Immature natural killer cell (primary cell): ENCODE results near the gene ANO2. TPM values are rescaled to one million over a fixed set of nuclear protein-coding genes. Genes with fewer than 3 reads are reported as not detected.
A peak's percentile ranks its signal among the peaks of the same experiment; 100 is the strongest.

Experiments
- DNase-seq, 3 donors: peaks; one replicate each; pipeline ENCODE4 v3.0.0; 2022; ENCODE audit warnings: mixed read lengths in 1 of 3
- H3K27ac Mint-ChIP-seq, 6 donors: one replicate each; pipeline ENCODE4 v1.8.0; 2020; ENCODE audit warnings: mixed read lengths in 6 of 6, mild to moderate bottlenecking in 5 of 6, inconsistent platforms in 4 of 6, moderate library complexity in 3 of 6
- H3K27me3 Mint-ChIP-seq, 3 donors: one replicate each; pipeline ENCODE4 v1.8.0; 2020 to 2021; ENCODE audit warnings: low read depth in 3 of 3, mild to moderate bottlenecking in 3 of 3, mixed read lengths in 3 of 3, moderate library complexity in 3 of 3, inconsistent platforms in 1 of 3
- H3K36me3 Mint-ChIP-seq, 3 donors: one replicate each; pipeline ENCODE4 v1.8.0; 2020; ENCODE audit warnings: mixed read lengths in 3 of 3, inconsistent platforms in 2 of 3, mild to moderate bottlenecking in 2 of 3
- H3K4me1 Mint-ChIP-seq, 2 donors: one replicate each; pipeline ENCODE4 v1.8.0; 2020; ENCODE audit warnings: inconsistent platforms in 2 of 2, mild to moderate bottlenecking in 2 of 2, mixed read lengths in 2 of 2, moderate library complexity in 1 of 2
- H3K4me3 Mint-ChIP-seq, 5 donors: one replicate each; pipeline ENCODE4 v1.8.0; 2020; ENCODE audit warnings: mild to moderate bottlenecking in 5 of 5, mixed read lengths in 5 of 5, inconsistent platforms in 3 of 5, moderate library complexity in 3 of 5
- H3K9me3 Mint-ChIP-seq, 6 donors: one replicate each; pipeline ENCODE4 v1.8.0; 2020; ENCODE audit warnings: mild to moderate bottlenecking in 6 of 6, mixed read lengths in 6 of 6, inconsistent platforms in 4 of 6, moderate library complexity in 3 of 6
- polyA plus RNA-seq, 3 donors: library from polyadenylated mRNA; unstranded; fragments of 300-500 nt; fragmentation: Illumina TruSeq; gene quantifications; one replicate each; pipeline ENCODE4 v1.2.3, GENCODE V29; 2021

ANO2 gene
- polyA plus RNA-seq, 3 donors from 2014 or later: not detected

DNA sequence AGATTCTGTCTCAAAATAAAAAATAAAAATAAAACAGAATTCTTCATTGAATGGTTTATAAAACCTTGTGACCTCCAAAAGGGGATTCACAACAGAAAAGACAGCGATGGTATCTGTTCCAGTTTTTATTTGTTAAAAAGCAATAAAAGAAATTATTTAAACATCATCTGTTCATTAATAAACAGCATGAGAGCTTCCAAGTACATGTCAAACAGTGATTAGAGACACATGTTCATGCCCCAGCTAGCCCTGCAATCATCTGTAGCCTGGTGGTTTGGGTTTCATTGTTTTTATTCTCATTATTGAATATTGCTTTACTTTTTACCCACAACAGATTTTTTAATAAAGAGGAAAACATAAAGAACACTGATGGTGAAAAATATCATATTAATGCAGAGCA lies 173.3 kb downstream of the ANO2 start:
- Mint-ChIP-seq H3K27ac (no peak overlapping the region), H3K4me1 (no peaks in the 10 kb centered on the region), H3K4me3 (no peak overlapping the region), H3K27me3 (peaks cover 1 to 9% (median 5%) of the 10 kb centered on the region in 3 donors), H3K9me3 (no peaks in the 10 kb centered on the region), H3K36me3 (no peaks in the 10 kb centered on the region)
- DNase-seq: no peak

DNA sequence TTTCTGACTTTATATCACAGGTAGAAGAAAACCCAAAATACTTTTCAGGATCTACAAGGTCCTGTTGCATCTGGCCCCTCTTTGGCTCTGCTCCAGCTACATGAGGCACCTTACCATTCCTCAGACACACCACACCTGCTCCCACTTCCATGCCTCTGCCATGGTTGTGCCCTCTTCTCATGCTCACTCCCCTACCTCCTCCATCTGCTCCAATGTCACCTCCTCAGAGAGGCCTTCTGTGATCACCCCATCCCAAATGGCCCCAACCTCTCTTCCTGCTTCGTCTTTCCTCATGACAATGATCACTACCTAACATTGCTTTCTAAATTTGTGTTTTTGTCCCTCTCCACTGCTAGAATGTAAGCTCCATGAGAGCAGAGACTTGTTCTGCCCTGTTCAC lies 174.3 kb downstream of the ANO2 start:
- Mint-ChIP-seq H3K27me3 (peaks cover 1 to 9% (median 5%) of the 10 kb centered on the region in 3 donors), H3K4me1 (no peaks in the 10 kb centered on the region)
- DNase-seq: no peak

DNA sequence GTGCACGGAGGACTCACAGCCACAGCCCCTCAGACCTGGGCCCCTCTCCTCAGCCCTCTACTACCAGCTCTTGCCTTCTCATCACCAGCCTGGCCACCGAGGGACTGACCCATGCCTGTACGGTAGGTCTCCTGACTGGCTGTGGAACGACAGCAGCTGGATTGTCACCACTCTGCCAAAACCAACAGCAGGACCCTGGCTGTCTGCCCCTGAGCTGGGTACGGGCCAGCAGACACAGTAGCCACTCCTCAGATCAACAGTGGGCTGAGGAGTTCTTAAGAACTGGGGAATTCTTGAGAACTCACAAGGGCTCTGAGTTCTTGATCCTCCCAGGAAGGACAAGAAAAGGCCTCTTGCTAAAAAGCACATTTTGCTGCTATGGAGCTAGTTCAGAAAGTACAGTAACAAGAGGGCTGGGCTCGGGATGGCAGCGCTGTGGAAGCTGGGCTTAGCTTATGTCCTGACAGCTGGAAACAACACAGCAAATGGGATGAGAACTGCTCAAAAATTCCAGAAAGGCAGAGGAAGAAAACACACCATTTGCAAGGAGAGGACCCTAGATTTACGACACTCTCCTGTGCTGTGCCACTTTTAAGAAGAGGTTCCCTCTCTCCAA lies 176.4 kb downstream of the ANO2 start:
- H3K4me1 Mint-ChIP-seq: no peaks in the 10 kb centered on the region
- no peaks in the 10 kb centered on the region for H3K36me3 Mint-ChIP-seq
- peaks cover 1 to 8% (median 2%) of the 10 kb centered on the region in 3 donors for H3K27me3 Mint-ChIP-seq
- H3K27ac Mint-ChIP-seq: no peak overlapping the region
- no peaks in the 10 kb centered on the region for H3K9me3 Mint-ChIP-seq
- no peak for DNase-seq
- H3K4me3 Mint-ChIP-seq: no peak overlapping the region

More for the DNA sequence above, 174.3 kb downstream of the ANO2 start:
- no peak overlapping the region for H3K27ac Mint-ChIP-seq
- no peaks in the 10 kb centered on the region for H3K9me3 Mint-ChIP-seq
- no peak overlapping the region for H3K4me3 Mint-ChIP-seq
- no peaks in the 10 kb centered on the region for H3K36me3 Mint-ChIP-seq

DNA sequence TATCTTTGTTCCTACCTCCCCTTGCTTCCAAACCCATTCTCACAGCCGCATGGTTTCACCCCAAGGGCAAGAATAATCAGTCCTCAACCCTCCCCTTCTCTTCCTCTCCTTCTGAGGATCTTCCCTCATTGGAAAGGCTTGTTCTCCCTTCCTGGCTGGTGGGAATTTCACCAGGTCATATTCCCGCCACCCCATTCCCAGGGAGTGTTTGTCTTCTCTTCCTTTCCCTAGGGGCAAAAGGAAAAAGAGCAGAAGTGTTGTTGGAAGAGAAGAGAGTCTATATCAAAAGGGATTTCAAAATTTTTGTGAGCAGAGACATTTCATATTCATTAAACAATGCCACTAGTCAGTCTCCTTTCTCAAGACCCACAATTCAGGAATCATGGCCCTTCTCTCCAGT lies 176.9 kb downstream of the ANO2 start:
- H3K9me3 Mint-ChIP-seq: no peaks in the 10 kb centered on the region
- H3K4me3 Mint-ChIP-seq: no peak overlapping the region
- H3K27me3 Mint-ChIP-seq: peaks cover 1 to 8% (median 2%) of the 10 kb centered on the region in 3 donors
- H3K27ac Mint-ChIP-seq: no peak overlapping the region
- H3K36me3 Mint-ChIP-seq: no peaks in the 10 kb centered on the region
- H3K4me1 Mint-ChIP-seq: no peaks in the 10 kb centered on the region
- no peak for DNase-seq

DNA sequence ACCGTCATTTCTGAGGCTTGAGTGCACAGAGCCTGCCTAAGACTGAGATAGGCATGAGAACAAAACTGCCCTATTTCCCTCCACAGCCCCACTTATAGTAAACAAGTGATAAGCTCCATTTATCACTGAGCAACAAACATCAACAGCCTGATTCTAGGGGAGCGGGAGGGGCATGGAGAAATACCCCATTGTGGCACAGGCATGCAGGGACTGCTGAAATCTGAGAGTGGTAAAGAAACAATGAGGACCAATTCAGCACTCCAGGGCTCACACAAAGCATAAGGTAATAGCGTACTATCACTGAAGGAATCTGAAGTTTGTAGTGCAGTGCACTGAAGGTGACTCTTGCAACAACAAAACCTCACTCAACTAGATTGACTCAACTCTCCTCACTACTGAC lies 186.7 kb downstream of the ANO2 start:
- Mint-ChIP-seq H3K9me3 (peaks cover 0 to 6% (median 0%) of the 10 kb centered on the region in 6 donors), H3K4me3 (no peak overlapping the region), H3K27ac (no peak overlapping the region), H3K4me1 (no peaks in the 10 kb centered on the region), H3K36me3 (no peaks in the 10 kb centered on the region), H3K27me3 (peaks cover 5 to 13% (median 6%) of the 10 kb centered on the region in 3 donors)
- no peak for DNase-seq

DNA sequence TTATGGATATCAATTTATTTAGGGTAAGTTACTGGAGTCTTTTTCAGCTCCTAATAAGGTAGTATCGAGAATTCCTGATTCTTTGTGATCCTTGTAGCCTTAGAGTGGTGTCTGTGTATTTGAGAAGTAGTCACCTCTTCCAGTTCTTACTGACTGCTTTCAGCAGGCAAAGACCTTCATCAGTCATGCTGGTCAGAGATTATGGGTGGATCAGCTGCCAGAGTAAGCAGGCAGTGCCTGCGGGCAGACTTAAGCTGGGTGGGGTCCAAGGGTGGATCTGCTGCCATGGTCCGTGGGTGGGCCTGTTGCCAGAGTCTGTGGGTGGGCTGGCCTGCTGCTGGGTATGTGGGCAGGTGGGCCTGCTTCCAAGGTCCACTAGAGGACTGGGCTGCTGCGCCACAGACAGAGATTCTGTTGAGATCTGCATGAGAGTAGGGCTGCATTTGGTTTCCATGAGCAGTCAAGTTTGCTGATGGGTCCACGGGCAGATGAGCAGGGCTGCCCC lies 188.7 kb downstream of the ANO2 start:
- peaks cover 5 to 16% (median 6%) of the 10 kb centered on the region in 3 donors for H3K27me3 Mint-ChIP-seq
- H3K27ac Mint-ChIP-seq: no peak overlapping the region
- H3K9me3 Mint-ChIP-seq: peaks cover 0 to 6% (median 0%) of the 10 kb centered on the region in 6 donors
- no peaks in the 10 kb centered on the region for H3K36me3 Mint-ChIP-seq
- H3K4me1 Mint-ChIP-seq: no peaks in the 10 kb centered on the region
- DNase-seq: no peak
- H3K4me3 Mint-ChIP-seq: no peak overlapping the region

DNA sequence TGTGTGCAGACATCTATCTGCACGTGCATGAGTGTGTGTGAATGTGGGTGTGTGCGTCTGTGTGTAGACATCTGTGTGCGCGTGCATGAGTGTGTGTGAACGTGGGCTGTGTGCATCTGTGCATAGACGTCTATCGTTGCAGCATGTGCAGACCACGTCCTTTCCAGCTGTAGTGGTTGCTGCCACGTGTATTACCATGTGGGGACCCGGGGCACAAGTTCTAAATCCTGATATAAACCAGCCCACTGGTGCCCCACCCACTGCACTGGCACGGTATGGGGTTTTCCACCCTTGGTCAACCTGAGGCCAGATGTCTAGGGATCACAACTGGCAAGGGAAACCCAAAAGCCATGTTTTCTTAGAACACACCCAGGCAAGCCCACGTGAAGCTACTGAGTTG lies 197.0 kb downstream of the ANO2 start:
- H3K27me3 Mint-ChIP-seq: peaks cover 3 to 7% (median 6%) of the 10 kb centered on the region in 3 donors
- H3K4me3 Mint-ChIP-seq: no peak overlapping the region
- H3K27ac Mint-ChIP-seq: no peak overlapping the region
- H3K4me1 Mint-ChIP-seq: no peaks in the 10 kb centered on the region
- H3K9me3 Mint-ChIP-seq: peaks cover 0 to 4% (median 0%) of the 10 kb centered on the region in 6 donors
- no peak for DNase-seq
- no peaks in the 10 kb centered on the region for H3K36me3 Mint-ChIP-seq

DNA sequence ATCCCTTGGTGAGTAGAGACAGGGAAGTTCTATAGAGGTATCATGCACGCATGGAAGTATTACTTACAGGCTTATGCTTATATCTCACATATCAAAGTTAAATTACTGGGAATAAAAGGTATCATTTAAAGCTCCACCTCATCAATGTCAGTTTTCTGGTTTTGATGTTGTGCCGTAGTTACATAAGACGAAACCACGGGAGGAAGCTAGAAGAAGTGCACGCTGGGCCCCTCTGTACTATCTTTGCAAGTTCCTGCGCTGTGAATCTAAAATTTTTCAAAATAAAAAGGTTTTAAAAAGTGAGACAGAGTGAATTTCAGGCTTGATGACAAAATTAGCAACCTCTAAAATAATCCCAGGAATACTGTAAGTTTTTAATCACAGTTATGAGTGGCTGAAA lies 198.1 kb downstream of the ANO2 start:
- Mint-ChIP-seq H3K27ac (no peak overlapping the region), H3K4me1 (no peaks in the 10 kb centered on the region), H3K9me3 (peaks cover 0 to 4% (median 0%) of the 10 kb centered on the region in 6 donors), H3K4me3 (no peak overlapping the region), H3K36me3 (no peaks in the 10 kb centered on the region), H3K27me3 (peaks cover 3 to 7% (median 6%) of the 10 kb centered on the region in 3 donors)
- no peak for DNase-seq

DNA sequence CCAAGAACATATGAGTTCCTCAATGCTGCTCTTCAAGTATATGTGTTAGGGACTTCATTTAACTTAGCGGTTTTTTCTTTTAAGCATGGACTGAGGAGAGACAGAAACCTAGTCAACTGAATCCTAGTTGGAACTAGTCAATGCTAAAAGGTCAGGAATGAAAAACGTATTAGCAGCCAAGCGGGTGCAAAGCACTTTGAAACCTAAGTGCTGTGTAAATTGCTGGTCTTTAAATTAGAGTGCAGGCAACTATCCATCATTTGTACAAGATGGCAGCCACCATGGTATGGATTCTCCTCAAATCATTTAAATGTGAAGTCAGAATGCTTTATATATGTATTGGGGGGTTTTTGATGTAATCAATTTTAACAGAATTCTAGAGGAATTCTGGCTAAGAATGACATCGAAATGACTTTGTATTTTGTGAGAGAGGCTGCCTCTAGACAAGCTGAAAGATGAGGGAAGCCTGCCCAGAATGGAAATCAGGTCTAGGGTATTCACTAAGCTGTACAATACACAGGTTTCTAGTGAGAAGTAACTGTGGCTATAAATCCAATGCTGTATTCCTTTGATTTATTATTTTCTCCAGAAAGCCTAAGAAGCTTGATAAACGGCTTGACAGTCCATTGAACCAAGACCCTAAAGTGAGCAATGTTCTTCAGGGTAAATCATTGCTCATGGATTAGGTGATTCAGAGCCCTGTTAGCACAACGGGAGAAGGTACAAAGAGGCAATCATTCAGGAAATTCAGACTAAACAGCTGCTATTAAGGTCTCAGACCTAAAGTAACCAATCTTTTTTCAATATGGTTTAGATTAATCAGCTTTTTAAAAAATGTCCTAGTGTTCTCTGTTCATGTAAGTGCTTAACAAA lies 198.8 kb downstream of the ANO2 start:
- no peak for DNase-seq
- Mint-ChIP-seq H3K36me3 (no peaks in the 10 kb centered on the region), H3K9me3 (peaks cover 0 to 4% (median 0%) of the 10 kb centered on the region in 6 donors), H3K27me3 (peaks cover 3 to 6% (median 4%) of the 10 kb centered on the region in 3 donors), H3K4me3 (no peak overlapping the region), H3K27ac (no peak overlapping the region), H3K4me1 (no peaks in the 10 kb centered on the region)

DNA sequence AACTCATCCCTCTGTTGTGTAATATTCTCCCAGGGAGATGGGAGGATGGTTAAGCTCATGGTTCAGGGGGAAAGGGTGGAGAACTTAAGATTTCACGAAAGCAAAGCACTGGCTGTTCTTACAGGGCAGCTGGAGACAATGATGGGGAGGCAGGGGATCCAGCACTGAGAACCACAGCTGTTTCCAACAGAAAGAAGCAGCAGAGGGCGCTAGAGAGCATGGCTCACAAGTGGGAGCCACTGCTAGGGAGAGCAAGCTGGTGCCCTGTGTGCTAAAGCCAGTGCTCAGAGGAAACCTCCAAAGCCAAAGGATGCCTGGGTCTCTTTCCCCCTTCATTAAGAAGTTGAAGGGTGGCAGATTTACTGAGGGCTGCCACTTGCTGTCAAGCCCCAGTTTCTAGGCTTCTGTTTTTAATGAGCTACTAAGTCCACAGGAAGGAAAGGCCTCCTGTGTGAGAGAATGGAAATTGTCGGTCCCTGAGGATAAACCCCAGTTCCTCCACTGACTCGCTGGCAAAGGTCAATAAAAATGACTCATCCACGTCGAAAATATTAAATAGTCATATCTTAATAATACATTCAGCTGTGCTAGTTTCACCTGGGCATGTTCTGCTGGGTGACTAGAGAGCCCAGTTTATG lies 199.7 kb downstream of the ANO2 start:
- Mint-ChIP-seq H3K4me1 (no peaks in the 10 kb centered on the region), H3K36me3 (no peaks in the 10 kb centered on the region), H3K27me3 (peaks cover 1 to 5% (median 4%) of the 10 kb centered on the region in 3 donors), H3K9me3 (peaks cover 0 to 4% (median 0%) of the 10 kb centered on the region in 6 donors), H3K27ac (no peak overlapping the region), H3K4me3 (no peak overlapping the region)
- DNase-seq: peak in 2 of 3 donors; percentile 8 to 18

DNA sequence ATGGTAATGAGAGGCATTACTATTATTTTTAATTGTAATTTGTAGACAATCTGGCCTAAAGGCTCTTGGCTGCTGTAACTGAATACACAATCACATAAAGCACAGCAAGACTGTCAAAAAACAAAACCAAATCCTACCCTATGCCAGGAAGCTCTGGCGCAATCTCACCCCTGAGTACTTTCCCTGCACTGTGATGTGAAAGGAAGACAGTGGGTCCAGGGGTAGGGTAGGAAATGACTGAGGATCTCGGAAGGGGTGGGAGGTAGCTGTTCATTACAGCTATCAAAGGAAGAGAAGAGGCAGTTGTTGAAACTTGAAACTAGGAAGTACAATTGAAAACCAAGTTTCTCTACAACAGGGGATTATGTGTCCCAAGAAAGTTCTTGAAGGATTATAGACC lies 202.8 kb downstream of the ANO2 start:
- no peak overlapping the region for H3K4me3 Mint-ChIP-seq
- no peak overlapping the region for H3K27ac Mint-ChIP-seq
- H3K27me3 Mint-ChIP-seq: peaks cover 0 to 4% (median 2%) of the 10 kb centered on the region in 3 donors
- H3K4me1 Mint-ChIP-seq: no peaks in the 10 kb centered on the region
- H3K36me3 Mint-ChIP-seq: no peaks in the 10 kb centered on the region
- peaks cover 0 to 5% (median 0%) of the 10 kb centered on the region in 6 donors for H3K9me3 Mint-ChIP-seq
- DNase-seq: no peak

DNA sequence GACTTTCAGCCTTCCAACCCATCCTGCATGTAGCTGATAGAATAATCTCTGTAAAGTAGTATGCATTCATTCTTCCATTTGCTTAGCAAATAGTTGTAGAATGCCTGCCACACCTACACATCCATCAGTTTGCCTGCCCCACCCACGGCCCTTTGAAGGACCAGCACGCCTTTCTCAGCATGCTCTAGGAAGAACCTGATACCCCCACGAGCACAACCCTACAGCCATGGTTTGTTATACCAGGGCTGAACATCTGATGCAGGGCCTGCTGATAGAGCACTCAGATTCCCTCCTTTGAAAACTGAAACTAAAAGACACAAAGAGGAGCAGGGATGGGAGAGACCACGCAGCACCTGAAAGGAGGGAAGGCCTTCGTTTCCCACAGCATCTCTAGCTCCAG lies 205.1 kb downstream of the ANO2 start:
- Mint-ChIP-seq H3K36me3 (no peaks in the 10 kb centered on the region), H3K4me3 (no peak overlapping the region), H3K4me1 (no peaks in the 10 kb centered on the region), H3K27me3 (peaks cover 2 to 4% (median 2%) of the 10 kb centered on the region in 3 donors), H3K9me3 (peaks cover 0 to 2% (median 0%) of the 10 kb centered on the region in 6 donors), H3K27ac (no peak overlapping the region)
- no peak for DNase-seq

DNA sequence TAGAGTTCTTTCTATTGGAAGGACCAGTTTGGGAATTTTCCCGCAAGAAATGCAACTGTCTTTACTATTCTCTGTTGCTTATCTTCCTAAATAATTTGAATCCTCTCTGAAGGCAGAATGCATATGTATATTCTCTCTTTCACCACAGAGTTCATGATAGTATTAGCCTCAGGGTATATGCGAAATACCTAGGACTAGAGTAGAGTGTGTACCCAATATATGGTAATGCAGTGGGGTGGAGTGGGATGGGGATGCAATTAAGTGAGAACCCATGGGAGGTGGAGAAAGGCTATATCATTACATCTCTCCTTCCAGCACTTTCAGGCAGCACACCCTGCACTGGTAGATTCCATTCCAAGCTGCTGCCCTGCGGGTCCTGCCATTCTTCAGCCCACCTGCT lies 207.3 kb downstream of the ANO2 start:
- H3K27ac Mint-ChIP-seq: no peak overlapping the region
- H3K27me3 Mint-ChIP-seq: peaks cover 2 to 6% (median 4%) of the 10 kb centered on the region in 3 donors
- H3K4me3 Mint-ChIP-seq: no peak overlapping the region
- H3K9me3 Mint-ChIP-seq: peaks cover 0 to 1% (median 0%) of the 10 kb centered on the region in 6 donors
- DNase-seq: no peak
- H3K36me3 Mint-ChIP-seq: no peaks in the 10 kb centered on the region
- H3K4me1 Mint-ChIP-seq: no peaks in the 10 kb centered on the region

DNA sequence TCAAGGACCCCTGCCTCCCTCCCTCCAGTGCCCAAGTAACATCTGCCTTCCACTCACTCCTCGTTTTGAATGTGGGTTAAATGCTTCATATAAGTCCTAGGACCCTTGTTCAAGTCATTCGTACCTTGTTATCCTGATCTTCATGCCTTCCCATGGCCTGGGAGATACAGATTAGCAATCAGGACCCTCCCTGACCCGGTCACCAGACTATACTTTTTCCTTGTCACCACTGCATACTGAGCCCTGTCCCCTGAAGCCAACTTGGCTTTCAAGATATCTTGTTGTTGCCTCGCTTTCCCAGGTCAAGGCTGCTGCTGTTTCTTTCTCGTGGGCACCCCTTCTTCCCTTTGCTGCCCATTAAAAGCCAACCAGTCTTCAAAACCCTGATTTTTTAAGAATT lies 208.5 kb downstream of the ANO2 start:
- no peak for DNase-seq
- Mint-ChIP-seq H3K4me3 (no peak overlapping the region), H3K4me1 (no peaks in the 10 kb centered on the region), H3K27ac (no peak overlapping the region), H3K36me3 (no peaks in the 10 kb centered on the region), H3K27me3 (peaks cover 2 to 7% (median 4%) of the 10 kb centered on the region in 3 donors), H3K9me3 (peaks cover 0 to 1% (median 0%) of the 10 kb centered on the region in 6 donors)
